Keratinocyte (primary cell): ENCODE results near the gene UQCC2. TPM values are rescaled to one million over a fixed set of nuclear protein-coding genes. Genes with fewer than 3 reads are reported as not detected.

Experiments used
- DNase-seq: peaks from one replicate; pipeline ENCODE4 v3.0.0-alpha.2; 2011; ENCODE audit warnings: low read depth, missing footprints, low spot score
- FAIRE-seq: peaks from 2 replicates; lab custom pipeline; 2011; peaks lifted over from hg19 to GRCh38; lab: Jason Lieb, UNC
- H2AFZ ChIP-seq: 2 replicates; pipeline ENCODE4 v1.6.0; 2012; ENCODE audit warnings: low read length, control low read depth, inconsistent platforms; ENCODE audit not compliant: control insufficient read depth
- H3K27ac ChIP-seq: 2 replicates; pipeline ENCODE4 v1.5.1; 2011; ENCODE audit warnings: low read length; ENCODE audit not compliant: control insufficient read depth, insufficient read depth
- H3K27me3 ChIP-seq: 3 replicates; pipeline ENCODE4 v1.6.0; 2011; ENCODE audit warnings: low read length; ENCODE audit not compliant: control insufficient read depth, insufficient read depth; ENCODE audit errors: extremely low read depth
- H3K36me3 ChIP-seq, 2 experiments: 2 replicates in 1 of 2; 3 replicates in 1 of 2; pipeline ENCODE4 v1.5.1; 2011; ENCODE audit warnings: low read length in 2 of 2, mild to moderate bottlenecking in 1 of 2; ENCODE audit not compliant: control insufficient read depth in 2 of 2, insufficient read depth in 2 of 2; ENCODE audit errors: extremely low read depth in 1 of 2
- H3K4me1 ChIP-seq: 3 replicates; pipeline ENCODE4 v1.5.1; 2011; ENCODE audit warnings: low read length; ENCODE audit not compliant: control insufficient read depth, insufficient read depth; ENCODE audit errors: extremely low read depth
- H3K4me2 ChIP-seq: 3 replicates; pipeline ENCODE4 v1.6.0; 2011; ENCODE audit warnings: low read depth, low read length; ENCODE audit not compliant: control insufficient read depth, insufficient read depth; ENCODE audit errors: extremely low read depth
- H3K4me3 ChIP-seq, 3 experiments: fragments of 200-600 bp in 1 of 3; sonication (generic) in 1 of 3; 2 replicates in 2 of 3; 3 replicates in 1 of 3; pipeline ENCODE4 v1.5.1; 2011 to 2016; ENCODE audit warnings: low read length in 3 of 3, mild to moderate bottlenecking in 3 of 3, control low read depth in 2 of 3, inconsistent platforms in 1 of 3, low read depth in 1 of 3, mixed read lengths in 1 of 3, mixed run types in 1 of 3, moderate library complexity in 1 of 3; ENCODE audit not compliant: control insufficient read depth in 2 of 3, insufficient read depth in 2 of 3; ENCODE audit errors: extremely low read depth in 1 of 3
- H3K79me2 ChIP-seq: 2 replicates; pipeline ENCODE4 v1.6.0; 2012; ENCODE audit warnings: low read length; ENCODE audit not compliant: control insufficient read depth, insufficient read depth
- H3K9ac ChIP-seq: 3 replicates; pipeline ENCODE4 v1.6.0; 2011; ENCODE audit warnings: low read length; ENCODE audit not compliant: control insufficient read depth, insufficient read depth; ENCODE audit errors: extremely low read depth
- H3K9me1 ChIP-seq: 3 replicates; pipeline ENCODE4 v1.6.0; 2011; ENCODE audit warnings: low read length; ENCODE audit not compliant: control insufficient read depth, insufficient read depth; ENCODE audit errors: extremely low read depth
- H3K9me3 ChIP-seq: 2 replicates; pipeline ENCODE4 v1.5.1; 2012; ENCODE audit warnings: low read depth, low read length; ENCODE audit not compliant: control insufficient read depth
- H4K20me1 ChIP-seq: 3 replicates; pipeline ENCODE4 v1.6.0; 2011; ENCODE audit warnings: low read length; ENCODE audit not compliant: control insufficient read depth, insufficient read depth; ENCODE audit errors: extremely low read depth
- CTCF ChIP-seq, 3 experiments: IDR thresholded peaks in 1 of 3; conservative IDR thresholded peaks in 1 of 3; optimal IDR thresholded peaks in 1 of 3; 2 replicates in 2 of 3; 3 replicates in 1 of 3; pipeline versions ENCODE3 to v1.5.1; 2011; ENCODE audit warnings: low read length in 3 of 3, mild to moderate bottlenecking in 3 of 3, moderate library complexity in 2 of 3, control low read depth in 1 of 3, inconsistent platforms in 1 of 3; ENCODE audit not compliant: insufficient read depth in 2 of 3; ENCODE audit errors: extremely low read depth in 1 of 3
- EZH2 ChIP-seq: IDR thresholded peaks from one replicate; pipeline ENCODE4 v1.6.1; 2012; ENCODE audit warnings: inconsistent platforms, mild to moderate bottlenecking, low read length, moderate library complexity
- dilution Hi-C: fragments of 300-500 bp; cut with MboI; formaldehyde crosslinking; loops from one replicate; pipeline ENCODE4 v1.7.0; 2020; ENCODE audit warnings: low sequenced_read_pairs; ENCODE audit not compliant: extremely low pct_ligation_motif_present
- polyA plus RNA-seq, 5 experiments: library from polyadenylated mRNA; depleted of rRNA in 3 of 5; stranded (reverse) in 3 of 5; stranded (forward) in 1 of 5; unstranded in 1 of 5; fragments of >200 nt; gene quantifications; 1 replicate in 1 of 5; 2 replicates in 3 of 5; 3 replicates in 1 of 5; pipeline versions ENCODE4 v1.2.1 to v1.2.3, GENCODE V29; 2011 to 2012; ENCODE audit warnings: missing spikeins in 2 of 5, low read depth in 1 of 5, low replicate concordance in 1 of 5

The UQCC2 gene
- polyA plus RNA-seq, 1 donor (not counting 4 experiments of a cell fraction or from before 2014, with no cell fraction given), result 76.7 TPM

GRCh38 chr6:33726696-33727095, 15.2 kb upstream of the UQCC2 start:
- Histone ChIP-seq H4K20me1 (no peaks in the 10 kb centered on the region), H3K36me3 (no peaks in the 10 kb centered on the region), H3K4me3 (no peak overlapping the region), H2AFZ (no peak overlapping the region), H3K27ac (no peak overlapping the region), H3K27me3 (peaks cover 30% of the 10 kb centered on the region), H3K9me3 (no peaks in the 10 kb centered on the region), H3K9ac (no peak overlapping the region), H3K4me1 (no peaks in the 10 kb centered on the region), H3K79me2 (no peaks in the 10 kb centered on the region), H3K4me2 (no peak overlapping the region), H3K9me1 (no peaks in the 10 kb centered on the region)
- no peak for TF ChIP-seq EZH2
- TF ChIP-seq CTCF (optimal IDR thresholded peaks at IDR 0.05 in 1 of 3, IDR thresholded peaks at IDR 0.05 in 1 of 3, conservative IDR thresholded peaks at IDR 0.05 in 1 of 3; ENCODE audit: extremely low read depth in 1 of 3, insufficient read depth in 2 of 3, low read length in 3 of 3), result no peak
- DNase-seq (no peak), FAIRE-seq (no peak)
- dilution Hi-C loops, result no loop called here

DNA sequence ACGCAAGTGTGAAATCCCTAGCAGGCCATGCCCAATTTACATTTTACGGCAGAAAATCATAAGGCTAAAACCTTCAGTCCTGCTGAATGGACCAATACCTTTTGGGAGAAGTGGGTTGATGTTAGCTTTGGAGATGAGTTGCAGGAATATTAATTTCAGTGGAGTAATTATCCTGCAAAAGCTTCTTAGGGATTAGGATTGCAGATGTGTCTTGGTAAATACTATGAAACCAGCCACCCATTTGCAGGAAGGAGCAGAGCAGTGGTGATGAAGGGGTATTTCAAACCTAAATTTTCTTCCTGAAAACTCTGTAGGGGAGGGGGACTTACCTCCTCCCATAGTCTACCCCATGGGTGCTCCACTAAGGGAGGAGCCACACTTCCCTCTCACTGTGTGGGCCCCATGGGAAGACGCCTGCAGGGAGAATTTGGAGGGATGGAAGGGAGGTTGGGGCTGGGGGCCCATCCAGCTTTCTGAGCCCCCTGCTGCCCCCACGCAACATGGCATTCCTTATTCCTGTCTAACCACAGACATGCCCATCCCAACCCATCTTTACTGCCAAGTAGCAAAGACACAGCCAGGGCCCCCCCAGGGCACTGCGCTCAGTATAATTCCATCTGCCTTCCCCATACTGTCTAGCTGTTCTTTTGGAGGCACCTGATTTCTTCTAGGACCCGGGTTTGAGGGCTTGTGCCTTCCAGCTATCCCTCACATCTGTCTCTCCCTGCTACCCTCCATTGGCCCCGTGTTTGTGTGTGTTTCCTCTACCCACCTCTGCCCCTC, 14.6 kb upstream of the UQCC2 start:
- FAIRE-seq, result no peak
- Histone ChIP-seq H3K27ac (no peak overlapping the region), H3K36me3 (no peaks in the 10 kb centered on the region), H3K27me3 (peaks cover 30% of the 10 kb centered on the region), H3K9me1 (no peaks in the 10 kb centered on the region), H2AFZ (no peak overlapping the region), H3K9ac (no peak overlapping the region), H3K4me2 (no peak overlapping the region), H3K79me2 (no peaks in the 10 kb centered on the region), H3K4me3 (no peak overlapping the region), H4K20me1 (no peaks in the 10 kb centered on the region), H3K4me1 (no peaks in the 10 kb centered on the region), H3K9me3 (no peaks in the 10 kb centered on the region)
- dilution Hi-C loops, result no loop called here
- no peak for DNase-seq
- TF ChIP-seq CTCF (optimal IDR thresholded peaks at IDR 0.05 in 1 of 3, IDR thresholded peaks at IDR 0.05 in 1 of 3, conservative IDR thresholded peaks at IDR 0.05 in 1 of 3; ENCODE audit: extremely low read depth in 1 of 3, insufficient read depth in 2 of 3, low read length in 3 of 3) (no peak), EZH2 (no peak)
